ENCODE data around the gene POM121C.
"Not testable (repeated sequence)": the region's sequence is repeated elsewhere in the genome, so short reads cannot be mapped to it uniquely, and the experiment has no call there.

Gene POM121C

GRCh38 chr7:75485979-75486643 lies at the start of gene POM121C:
TSS of gene POM121C (minus strand) at chr7:75486299. CDS start at chr7:75441496, 44,803 bp downstream.
- peak within 1 kb of the TSS; percentile 64 for H3K4me3 ChIP-seq (ENCODE audit: control insufficient read depth, low read depth, low read length)
- peak; percentile 81 for DNase-seq (ENCODE audit: low read depth)

DNA sequence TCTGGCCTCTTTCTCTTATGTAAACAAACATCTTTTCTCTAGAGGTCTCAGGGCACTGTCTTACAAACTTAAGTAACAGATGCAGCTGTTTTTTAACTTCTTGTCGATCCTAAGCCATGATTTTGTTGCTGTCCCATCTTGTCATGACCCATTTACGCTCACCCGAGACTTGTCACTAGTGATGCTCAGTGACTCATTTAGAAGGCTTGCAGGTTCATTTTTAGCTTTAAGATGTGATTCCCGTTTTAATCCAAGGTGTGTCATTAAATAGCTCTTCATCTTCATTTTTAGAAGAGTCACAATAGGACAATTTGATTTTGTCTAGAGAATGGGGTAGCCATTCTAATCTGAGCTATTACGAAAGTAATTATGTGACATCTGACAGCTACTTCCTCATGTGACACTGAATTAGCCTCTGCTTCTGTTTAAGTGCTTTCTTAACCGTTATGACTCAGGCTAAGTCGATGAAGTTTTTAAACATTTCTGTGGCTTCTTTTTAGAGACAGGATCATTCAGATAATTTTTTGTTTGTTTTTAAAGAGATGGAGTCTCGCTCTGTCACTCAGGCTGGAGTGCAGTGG lies 48.7 kb upstream of the POM121C start:
- DNase-seq (ENCODE audit: low read depth): peak; percentile 51
- no peak overlapping the region for H3K4me3 ChIP-seq (ENCODE audit: control insufficient read depth, low read depth, low read length)
- TF ChIP-seq, protein P1, sequence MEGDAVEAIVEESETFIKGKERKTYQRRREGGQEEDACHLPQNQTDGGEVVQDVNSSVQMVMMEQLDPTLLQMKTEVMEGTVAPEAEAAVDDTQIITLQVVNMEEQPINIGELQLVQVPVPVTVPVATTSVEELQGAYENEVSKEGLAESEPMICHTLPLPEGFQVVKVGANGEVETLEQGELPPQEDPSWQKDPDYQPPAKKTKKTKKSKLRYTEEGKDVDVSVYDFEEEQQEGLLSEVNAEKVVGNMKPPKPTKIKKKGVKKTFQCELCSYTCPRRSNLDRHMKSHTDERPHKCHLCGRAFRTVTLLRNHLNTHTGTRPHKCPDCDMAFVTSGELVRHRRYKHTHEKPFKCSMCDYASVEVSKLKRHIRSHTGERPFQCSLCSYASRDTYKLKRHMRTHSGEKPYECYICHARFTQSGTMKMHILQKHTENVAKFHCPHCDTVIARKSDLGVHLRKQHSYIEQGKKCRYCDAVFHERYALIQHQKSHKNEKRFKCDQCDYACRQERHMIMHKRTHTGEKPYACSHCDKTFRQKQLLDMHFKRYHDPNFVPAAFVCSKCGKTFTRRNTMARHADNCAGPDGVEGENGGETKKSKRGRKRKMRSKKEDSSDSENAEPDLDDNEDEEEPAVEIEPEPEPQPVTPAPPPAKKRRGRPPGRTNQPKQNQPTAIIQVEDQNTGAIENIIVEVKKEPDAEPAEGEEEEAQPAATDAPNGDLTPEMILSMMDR (conservative IDR thresholded peaks at IDR 0.05; ENCODE audit: control insufficient read depth, insufficient read depth, low read depth, low read length): no peak

GRCh38 chr7:75533926-75534325 lies 47.8 kb upstream of the POM121C start:
- TF ChIP-seq, protein P1 (conservative IDR thresholded peaks at IDR 0.05; ENCODE audit: control insufficient read depth, insufficient read depth, low read depth, low read length): no peak
- no peak overlapping the region for H3K4me3 ChIP-seq (ENCODE audit: control insufficient read depth, low read depth, low read length)
- no peak for DNase-seq (ENCODE audit: low read depth)

- DNase-seq (ENCODE audit: low read depth): no peak
- TF ChIP-seq, protein P1 (conservative IDR thresholded peaks at IDR 0.05; ENCODE audit: control insufficient read depth, insufficient read depth, low read depth, low read length): no peak
- no peak overlapping the region for H3K4me3 ChIP-seq (ENCODE audit: control insufficient read depth, low read depth, low read length)
These were observed 46.5 kb upstream of the POM121C start for GRCh38 chr7:75532639-75533038.

DNA sequence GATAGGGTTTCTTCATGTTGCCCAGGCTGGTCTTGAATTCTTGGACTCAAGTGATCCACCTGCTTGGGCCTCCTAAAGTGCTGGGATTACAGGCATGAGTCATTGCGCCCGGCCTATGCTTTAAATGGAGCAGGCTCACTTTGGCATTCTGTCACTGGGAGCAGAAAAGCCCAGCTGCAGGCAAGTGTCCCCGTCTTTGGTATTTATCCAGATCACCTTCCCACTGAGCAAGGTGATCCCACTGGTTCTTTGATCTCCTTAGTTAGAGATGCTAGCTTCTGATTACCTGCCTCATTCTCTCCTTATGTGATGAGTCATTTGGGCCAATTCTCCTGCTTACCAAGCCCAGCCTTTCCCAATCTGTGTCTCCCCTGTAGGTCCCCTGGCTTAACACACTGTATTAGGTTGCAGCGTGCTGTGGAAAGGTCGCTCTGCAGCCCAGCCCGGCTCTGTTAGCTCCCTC lies 45.3 kb upstream of the POM121C start:
- DNase-seq (ENCODE audit: low read depth): no peak
- TF ChIP-seq, protein P1 (conservative IDR thresholded peaks at IDR 0.05; ENCODE audit: control insufficient read depth, insufficient read depth, low read depth, low read length): no peak
- no peak overlapping the region for H3K4me3 ChIP-seq (ENCODE audit: control insufficient read depth, low read depth, low read length)

DNA sequence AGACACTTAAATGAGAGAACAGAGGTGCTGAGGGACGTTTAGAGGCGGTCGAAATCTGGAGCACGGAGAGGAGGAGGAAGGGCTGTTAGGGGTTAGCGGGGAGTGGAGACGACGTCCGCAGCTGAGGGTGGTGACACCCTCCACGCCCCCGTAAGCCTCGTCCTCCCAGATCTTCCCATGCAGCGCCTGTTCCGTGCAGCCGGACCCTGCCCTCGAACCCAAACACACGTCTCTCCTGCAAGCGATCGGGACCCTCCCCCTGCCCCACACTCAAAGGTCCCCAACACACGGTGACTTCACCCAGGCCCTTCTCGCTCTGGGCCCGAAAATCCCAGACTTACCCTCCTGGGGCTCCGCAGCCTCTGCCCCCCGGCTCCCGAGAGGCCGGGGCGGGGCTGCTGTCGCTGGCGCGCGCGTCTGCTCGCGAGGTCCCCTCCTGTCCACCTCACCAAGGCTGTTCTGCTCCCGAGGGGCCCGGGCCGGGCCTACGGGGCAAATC lies 41.2 kb upstream of the POM121C start:
- DNase-seq (ENCODE audit: low read depth): not testable (repeated sequence)

DNA sequence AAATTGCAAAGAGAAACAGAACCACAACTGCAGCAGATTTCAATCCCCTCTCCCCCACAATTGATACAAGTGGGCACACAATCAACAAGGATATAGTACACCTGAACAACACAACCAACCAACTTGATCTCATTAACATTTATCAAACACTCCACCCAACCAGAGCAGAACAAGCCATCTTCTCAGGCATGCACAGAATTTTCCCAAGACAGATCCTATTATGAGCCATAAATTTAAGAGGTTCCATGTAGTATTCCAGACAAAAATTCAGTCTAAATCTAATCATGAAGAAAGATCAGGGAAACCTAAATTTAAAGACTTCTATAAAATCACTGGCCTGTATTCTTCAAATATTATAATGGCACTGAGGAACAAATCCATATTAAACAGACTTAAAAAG lies 35.6 kb upstream of the POM121C start:
- not testable (repeated sequence) for H3K4me3 ChIP-seq (ENCODE audit: control insufficient read depth, low read depth, low read length); DNase-seq (ENCODE audit: low read depth)

More for the DNA sequence above, 41.2 kb upstream of the POM121C start:
- H3K4me3 ChIP-seq (ENCODE audit: control insufficient read depth, low read depth, low read length): peak overlapping the region; percentile 74

- DNase-seq (ENCODE audit: low read depth): peak; percentile 27
- H3K4me3 ChIP-seq (ENCODE audit: control insufficient read depth, low read depth, low read length): not testable (repeated sequence)
These were observed 32.7 kb upstream of the POM121C start for GRCh38 chr7:75518842-75519241.

GRCh38 chr7:75509033-75509432 lies 22.9 kb upstream of the POM121C start:
- DNase-seq (ENCODE audit: low read depth): not testable (repeated sequence)

DNA sequence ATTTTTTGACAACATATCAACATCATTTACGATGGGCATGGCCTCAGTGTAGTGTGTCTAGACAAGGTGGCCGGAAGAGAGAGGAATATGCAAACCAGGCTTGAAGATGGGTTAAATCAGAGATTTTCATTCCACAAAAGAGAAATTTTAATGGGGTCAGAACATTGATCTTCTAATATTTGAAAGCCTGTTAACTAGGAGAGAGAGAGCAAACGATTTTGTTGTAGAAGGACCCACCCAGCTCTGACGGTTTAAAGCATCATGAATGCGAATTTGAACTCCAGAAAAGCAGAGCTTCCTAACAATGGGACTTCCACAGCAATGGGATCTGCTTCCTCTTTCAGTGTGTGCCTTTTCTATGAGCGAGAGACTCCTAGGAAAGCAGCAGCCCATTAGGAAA lies 5.9 kb upstream of the POM121C start, which contains the start of gene SPDYE5:
Gene SPDYE5, plus strand, starts transcription at position 301 of the 400 bp plus-strand sequence. CDS start 1,728 bp downstream, outside the sequence.
- not testable (repeated sequence) for H3K4me3 ChIP-seq (ENCODE audit: control insufficient read depth, low read depth, low read length); DNase-seq (ENCODE audit: low read depth)

More at GRCh38 chr7:75509033-75509432, 22.9 kb upstream of the POM121C start:
- not testable (repeated sequence) for H3K4me3 ChIP-seq (ENCODE audit: control insufficient read depth, low read depth, low read length)

- peak overlapping the region; percentile 64 for H3K4me3 ChIP-seq (ENCODE audit: control insufficient read depth, low read depth, low read length)
- DNase-seq (ENCODE audit: low read depth): not testable (repeated sequence)
These were observed 632 bp downstream of the POM121C start for GRCh38 chr7:75485355-75485978.

DNA sequence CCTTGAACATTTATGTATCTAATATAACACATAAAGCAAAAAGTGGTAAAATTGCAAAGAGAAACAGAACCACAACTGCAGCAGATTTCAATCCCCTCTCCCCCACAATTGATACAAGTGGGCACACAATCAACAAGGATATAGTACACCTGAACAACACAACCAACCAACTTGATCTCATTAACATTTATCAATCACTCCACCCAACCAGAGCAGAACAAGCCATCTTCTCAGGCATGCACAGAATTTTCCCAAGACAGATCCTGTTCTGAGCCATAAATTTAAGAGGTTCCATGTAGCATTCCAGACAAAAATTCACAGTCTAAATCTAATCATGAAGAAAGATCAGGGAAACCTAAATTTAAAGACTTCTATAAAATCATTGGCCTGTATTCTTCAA lies 5.8 kb downstream of the POM121C start:
- not testable (repeated sequence) for H3K4me3 ChIP-seq (ENCODE audit: control insufficient read depth, low read depth, low read length); DNase-seq (ENCODE audit: low read depth)

DNA sequence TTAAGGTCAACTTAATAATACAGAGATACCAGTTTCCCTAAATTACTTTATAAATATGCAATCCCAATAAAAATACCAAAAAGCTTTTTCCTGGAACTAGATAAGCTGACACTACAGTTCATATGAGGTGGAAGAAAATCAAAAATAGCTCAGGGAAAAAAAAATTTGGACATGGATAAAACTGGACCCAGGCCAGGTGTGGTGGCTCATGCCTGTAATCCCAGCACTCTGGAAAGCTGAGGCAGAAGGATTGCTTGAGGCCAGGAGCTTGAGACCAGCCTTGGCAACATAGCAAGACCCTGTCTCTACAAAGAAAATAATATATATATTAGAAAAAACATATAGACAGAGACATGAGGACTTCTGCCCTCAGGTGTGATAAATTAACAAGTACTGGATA lies 8.6 kb downstream of the POM121C start:
- not testable (repeated sequence) for H3K4me3 ChIP-seq (ENCODE audit: control insufficient read depth, low read depth, low read length); DNase-seq (ENCODE audit: low read depth)

All from fibroblast of mammary gland (primary cell).